Fibroblast of villous mesenchyme (primary cell): Measurements from ENCODE around the gene THSD4. TPM values are rescaled to one million over a fixed set of nuclear protein-coding genes. Genes with fewer than 3 reads are reported as not detected.

Source experiments
- DNase-seq: peaks from one replicate; pipeline ENCODE4 v3.0.0-alpha.2; 2010; ENCODE audit warnings: low read depth
- H3K4me3 ChIP-seq: 2 replicates; pipeline ENCODE4 v1.5.1; 2011; ENCODE audit warnings: low read depth, mild to moderate bottlenecking, low read length
- total RNA-seq: library from RNA; depleted of rRNA; stranded (reverse); fragments of >200 nt; gene quantifications from 2 replicates; pipeline ENCODE4 v1.2.3, GENCODE V29; 2012
- TF ChIP-seq, protein P1 (sequence below): IDR thresholded peaks from 2 replicates; pipeline ENCODE4 v1.5.1; 2012; ENCODE audit warnings: low read depth, mild to moderate bottlenecking, low read length; ENCODE audit not compliant: insufficient read depth

Gene THSD4
- total RNA-seq, 1 donor: 76.4 TPM

DNA sequence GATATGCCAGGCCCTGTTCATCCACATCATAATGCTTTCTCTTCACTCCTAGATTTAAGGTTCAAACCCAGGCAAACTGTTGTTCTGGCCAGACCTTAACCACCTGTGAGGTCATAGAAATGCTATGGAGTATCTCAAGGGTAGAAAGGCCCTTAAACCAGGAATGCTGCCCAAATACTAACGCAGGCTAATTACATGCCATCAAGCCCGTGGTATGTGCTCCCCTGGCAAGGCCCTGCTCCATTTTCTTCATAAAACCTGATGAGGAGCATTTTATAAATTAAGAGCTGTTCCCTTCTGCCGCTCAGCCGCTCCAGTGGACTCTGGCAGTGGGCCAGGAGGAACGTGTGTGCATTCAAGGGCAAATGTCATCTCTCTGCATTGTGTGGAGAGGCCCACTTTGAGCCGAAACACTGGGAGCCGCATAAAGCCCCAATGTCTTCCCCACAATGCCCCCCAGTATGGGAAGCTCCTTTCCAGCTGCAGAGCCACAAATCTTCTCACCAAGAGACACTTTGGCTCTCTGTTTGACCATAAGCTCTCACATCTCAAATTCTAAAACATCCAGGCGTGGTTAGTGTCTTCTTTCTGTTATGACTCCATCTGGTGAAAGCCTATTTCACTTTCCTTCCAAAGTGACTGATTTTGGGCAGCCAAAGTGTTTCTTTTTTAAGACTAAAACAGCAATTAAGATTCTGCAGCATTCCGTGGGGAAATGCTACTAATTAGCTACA is 484.3 kb downstream of the THSD4 start:
- no peak overlapping the region for H3K4me3 ChIP-seq
- TF ChIP-seq, protein P1, sequence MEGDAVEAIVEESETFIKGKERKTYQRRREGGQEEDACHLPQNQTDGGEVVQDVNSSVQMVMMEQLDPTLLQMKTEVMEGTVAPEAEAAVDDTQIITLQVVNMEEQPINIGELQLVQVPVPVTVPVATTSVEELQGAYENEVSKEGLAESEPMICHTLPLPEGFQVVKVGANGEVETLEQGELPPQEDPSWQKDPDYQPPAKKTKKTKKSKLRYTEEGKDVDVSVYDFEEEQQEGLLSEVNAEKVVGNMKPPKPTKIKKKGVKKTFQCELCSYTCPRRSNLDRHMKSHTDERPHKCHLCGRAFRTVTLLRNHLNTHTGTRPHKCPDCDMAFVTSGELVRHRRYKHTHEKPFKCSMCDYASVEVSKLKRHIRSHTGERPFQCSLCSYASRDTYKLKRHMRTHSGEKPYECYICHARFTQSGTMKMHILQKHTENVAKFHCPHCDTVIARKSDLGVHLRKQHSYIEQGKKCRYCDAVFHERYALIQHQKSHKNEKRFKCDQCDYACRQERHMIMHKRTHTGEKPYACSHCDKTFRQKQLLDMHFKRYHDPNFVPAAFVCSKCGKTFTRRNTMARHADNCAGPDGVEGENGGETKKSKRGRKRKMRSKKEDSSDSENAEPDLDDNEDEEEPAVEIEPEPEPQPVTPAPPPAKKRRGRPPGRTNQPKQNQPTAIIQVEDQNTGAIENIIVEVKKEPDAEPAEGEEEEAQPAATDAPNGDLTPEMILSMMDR: no peak
- peak; percentile 52 for DNase-seq

GRCh38 chr15:71600237-71600636 is 485.0 kb downstream of the THSD4 start:
- no peak for DNase-seq
- H3K4me3 ChIP-seq: no peak overlapping the region
- TF ChIP-seq, protein P1: no peak

DNA sequence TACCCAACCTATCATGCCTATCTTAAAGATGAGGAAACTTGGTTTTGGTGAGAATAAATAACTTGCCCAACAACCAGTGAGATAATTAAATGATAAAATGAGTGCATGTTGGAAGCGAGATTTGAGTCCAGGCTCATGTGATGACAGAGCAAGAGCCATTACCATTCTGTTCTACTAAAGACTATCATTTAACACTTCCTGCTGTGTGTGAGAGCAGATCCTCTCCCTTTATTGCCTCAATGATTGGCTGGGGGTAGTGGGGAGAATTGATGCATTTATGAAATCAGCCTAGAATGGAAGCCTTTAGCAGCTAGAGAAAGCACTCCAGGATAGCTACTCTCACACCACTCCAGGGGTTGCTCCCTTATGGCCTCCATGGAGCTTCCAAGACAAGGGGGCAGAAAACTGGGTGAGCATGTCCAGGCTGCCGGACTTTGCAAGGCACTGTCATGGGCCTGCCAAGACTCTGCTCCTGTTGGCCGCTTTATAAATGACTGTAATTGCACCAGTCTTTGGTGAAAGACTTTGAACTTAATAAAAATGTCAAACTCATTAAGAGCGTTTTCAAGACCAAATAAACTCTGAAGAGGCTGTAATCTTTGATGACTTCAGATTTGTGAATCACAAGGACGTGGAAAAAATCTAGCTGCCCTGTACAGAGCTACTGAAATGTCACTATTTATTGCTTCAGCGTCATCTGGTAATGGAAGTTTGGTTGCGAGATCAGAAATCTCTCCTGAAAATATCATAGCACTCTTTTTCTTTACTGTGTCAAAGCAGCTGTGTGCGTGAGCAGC is 486.0 kb downstream of the THSD4 start:
- TF ChIP-seq, protein P1: no peak
- DNase-seq: peak; percentile 83
- H3K4me3 ChIP-seq: no peak overlapping the region

GRCh38 chr15:71603379-71603778 is 488.1 kb downstream of the THSD4 start:
- TF ChIP-seq, protein P1: no peak
- DNase-seq: no peak
- H3K4me3 ChIP-seq: no peak overlapping the region

GRCh38 chr15:71607383-71607782 is 492.1 kb downstream of the THSD4 start:
- H3K4me3 ChIP-seq: no peak overlapping the region
- TF ChIP-seq, protein P1: no peak
- DNase-seq: no peak

- TF ChIP-seq, protein P1: no peak
- DNase-seq: peak; percentile 22
- H3K4me3 ChIP-seq: no peak overlapping the region
These were observed 495.7 kb downstream of the THSD4 start for GRCh38 chr15:71610728-71611552.
